Fibroblast of skin of right quadriceps (primary cell): ENCODE results near the gene OR6C65.
"Not testable (repeated sequence)": the region's sequence is repeated elsewhere in the genome, so short reads cannot be mapped to it uniquely, and the experiment has no call there.

Experiments used
- DNase-seq: peaks from one replicate; pipeline ENCODE4 v3.0.0-alpha.2; 2013

OR6C65 gene

GRCh38 chr12:55400229-55400628 lies at the start of gene OR6C65:
OR6C65 (plus strand) TSS chr12:55400529; CDS start chr12:55400529, 0 bp downstream.
- no peak for DNase-seq

DNA sequence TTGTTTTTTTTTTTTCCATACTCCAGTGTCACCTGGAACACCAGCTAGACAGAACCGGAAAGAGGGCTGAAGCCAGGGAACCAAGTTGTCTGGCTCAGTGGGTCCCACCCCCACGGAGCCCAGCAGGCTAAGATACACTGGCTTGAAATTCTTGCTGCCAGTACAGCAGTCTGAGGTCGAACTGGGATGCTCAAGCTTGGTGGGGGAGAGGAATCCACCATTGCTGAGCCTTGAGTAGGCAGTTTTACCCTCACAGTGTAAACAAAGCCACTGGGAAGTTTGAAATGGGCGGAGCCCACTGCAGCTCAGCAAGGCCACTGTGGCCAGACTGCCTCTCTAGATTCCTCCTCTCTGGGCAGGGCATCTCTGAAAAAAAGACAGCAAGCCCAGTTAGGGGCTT lies 45.0 kb upstream of the OR6C65 start:
- not testable (repeated sequence) for DNase-seq

GRCh38 chr12:55362675-55363074 lies 37.7 kb upstream of the OR6C65 start, which contains the start of gene OR6C75:
OR6C75 (plus strand) TSS chr12:55362975; CDS start chr12:55365111, 2,136 bp downstream.
- no peak for DNase-seq

- no peak for DNase-seq
Measured at GRCh38 chr12:55365086-55365485, 35.2 kb upstream of the OR6C65 start.

DNA sequence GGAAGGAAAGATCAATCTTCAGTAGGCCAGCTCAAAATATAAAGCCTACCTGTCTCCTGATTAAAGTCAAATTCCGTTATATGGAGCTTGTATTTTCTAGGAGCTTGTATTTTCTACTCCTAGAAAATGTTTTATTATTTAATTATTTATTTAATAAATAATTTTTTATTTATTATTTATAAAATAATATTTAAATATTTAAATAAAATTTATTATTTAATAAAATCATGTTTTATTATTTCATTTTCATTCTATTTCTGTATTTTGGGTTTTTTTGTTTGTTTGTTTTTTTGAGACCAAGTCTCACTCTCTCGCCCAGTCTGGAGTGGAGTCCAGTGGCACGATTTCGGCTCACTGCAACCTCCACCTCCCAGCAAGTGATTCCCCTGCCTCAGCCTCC lies 27.8 kb upstream of the OR6C65 start:
- no peak for DNase-seq

- no peak for DNase-seq
Measured at GRCh38 chr12:55385891-55386290, 14.4 kb upstream of the OR6C65 start.

DNA sequence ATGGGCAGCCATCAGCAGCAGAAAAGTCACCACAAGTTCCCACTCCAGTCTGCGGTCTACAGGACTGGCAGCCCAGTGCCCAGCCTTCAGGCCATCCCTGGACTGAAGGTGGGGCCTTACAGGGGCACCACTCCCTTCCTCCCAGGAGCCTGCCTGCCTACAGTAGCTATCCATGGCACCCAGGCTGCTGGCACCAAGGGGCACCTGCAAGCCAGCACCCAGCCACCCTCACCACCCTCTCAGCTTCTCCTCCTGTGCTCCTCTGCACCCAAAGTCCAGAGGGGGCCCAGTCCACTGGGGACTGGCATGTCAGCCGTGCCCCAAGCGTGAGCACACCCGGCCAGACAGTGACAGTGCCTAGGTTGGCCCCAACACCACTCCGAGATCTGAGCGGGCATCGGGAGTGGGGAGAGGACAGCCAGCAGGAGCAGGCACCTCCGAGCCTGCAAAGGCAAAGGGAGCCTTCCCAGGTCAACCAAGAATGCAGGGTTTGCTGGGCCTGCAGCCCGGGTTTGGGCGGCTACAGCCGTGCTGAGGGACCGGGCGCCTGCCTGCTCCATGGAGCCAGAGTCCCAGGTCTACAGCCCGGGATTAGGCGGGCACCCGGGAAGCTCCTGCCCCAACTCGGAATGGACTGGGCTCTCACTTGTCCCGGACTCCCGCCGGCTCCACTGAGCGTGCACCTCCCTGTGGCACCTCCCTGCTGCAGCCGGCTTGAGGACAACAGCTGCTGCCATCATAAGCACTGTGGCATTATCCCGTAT lies 8.1 kb upstream of the OR6C65 start:
- DNase-seq: no peak

DNA sequence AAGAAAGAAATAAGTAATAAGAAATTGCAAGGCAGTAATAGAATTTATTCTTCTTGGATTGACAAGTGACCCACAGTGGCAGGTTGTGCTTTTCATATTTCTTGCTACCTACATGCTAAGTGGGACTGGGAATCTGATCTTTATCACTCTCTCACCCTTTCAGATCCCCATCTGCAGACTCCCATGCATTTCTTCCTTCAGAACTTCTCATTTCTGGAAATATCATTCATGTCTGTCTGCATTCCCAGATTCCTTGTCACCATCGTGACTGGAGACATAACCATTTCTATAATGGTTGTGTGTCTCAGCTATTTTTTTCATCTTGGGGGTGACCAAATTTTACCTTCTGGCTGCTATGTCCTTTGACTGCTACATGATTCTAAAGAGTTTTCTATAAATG lies 4.0 kb upstream of the OR6C65 start:
- no peak for DNase-seq

GRCh38 chr12:55407866-55408265 lies 7.5 kb downstream of the OR6C65 start:
- no peak for DNase-seq

DNA sequence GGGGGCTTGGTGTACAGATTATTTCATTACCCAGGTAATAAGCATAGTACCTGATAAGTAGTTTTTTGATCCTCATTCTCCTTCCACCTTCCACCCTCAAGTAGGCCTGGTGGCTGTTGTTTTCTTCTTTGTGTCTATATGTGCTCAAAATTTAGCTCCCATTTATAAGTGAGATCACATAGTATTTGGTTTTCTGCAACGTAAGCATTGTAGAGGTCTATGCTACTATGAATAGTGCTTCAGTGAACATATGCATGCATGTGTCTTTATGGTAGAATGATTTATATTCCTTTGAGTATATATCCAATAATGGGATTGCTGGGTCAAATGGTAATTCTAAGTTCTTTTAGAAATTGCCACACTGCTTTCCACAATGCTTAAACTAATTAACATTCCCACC lies 8.8 kb downstream of the OR6C65 start:
- not testable (repeated sequence) for DNase-seq

DNA sequence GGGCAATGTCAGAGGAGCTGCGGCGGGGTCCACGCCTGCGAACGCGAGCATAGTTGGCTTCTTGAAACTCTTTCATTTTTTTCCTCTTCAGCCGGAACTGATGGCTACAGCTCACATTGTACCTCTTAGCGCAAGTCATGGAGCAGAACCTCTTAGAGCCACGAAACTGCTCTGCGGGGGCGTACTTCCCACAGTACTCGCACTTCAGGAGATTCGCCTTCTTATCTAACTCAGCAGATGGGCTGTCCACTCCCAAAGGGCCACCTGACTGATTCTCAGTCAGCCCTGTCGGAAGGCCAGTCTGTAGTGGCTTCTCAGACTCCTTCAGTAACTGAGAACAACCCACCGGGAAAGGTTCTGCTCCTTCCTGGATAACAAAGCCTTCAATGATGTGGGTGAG lies 11.8 kb downstream of the OR6C65 start:
- DNase-seq: not testable (repeated sequence)

GRCh38 chr12:55413498-55414388 lies 13.4 kb downstream of the OR6C65 start:
- DNase-seq: not testable (repeated sequence)

- not testable (repeated sequence) for DNase-seq
Measured at GRCh38 chr12:55414396-55414823, 14.1 kb downstream of the OR6C65 start.

DNA sequence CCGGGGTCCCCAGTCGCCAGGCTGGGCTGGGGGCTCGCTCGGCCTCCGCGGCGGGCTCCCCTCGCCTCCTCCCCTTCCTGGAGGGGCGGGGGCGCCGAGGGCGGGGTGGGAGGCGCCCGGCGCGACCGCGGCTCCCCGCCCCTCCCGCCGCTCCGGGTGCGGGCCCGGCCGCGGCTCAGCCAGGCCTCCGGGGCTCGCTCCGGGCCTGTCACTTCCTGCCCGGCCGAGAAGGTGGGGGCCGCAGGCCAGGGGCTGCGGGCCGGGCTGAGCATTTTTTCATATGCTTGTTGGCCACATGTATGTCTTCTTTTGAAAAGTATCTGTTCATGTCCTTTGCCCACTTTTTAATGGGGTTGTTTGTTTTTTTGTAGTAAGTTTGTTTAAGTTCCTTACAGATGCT lies 14.6 kb downstream of the OR6C65 start:
- DNase-seq: not testable (repeated sequence)

- DNase-seq: no peak
Measured at GRCh38 chr12:55416961-55417360, 16.6 kb downstream of the OR6C65 start.

GRCh38 chr12:55420307-55420962 lies 20.1 kb downstream of the OR6C65 start:
- no peak for DNase-seq

GRCh38 chr12:55425954-55426353 lies 25.6 kb downstream of the OR6C65 start, which contains the start of gene OR6C76:
OR6C76 (plus strand) TSS chr12:55426254; CDS start chr12:55426254, 0 bp downstream.
- DNase-seq: no peak

GRCh38 chr12:55428331-55429243 lies 28.3 kb downstream of the OR6C65 start:
- no peak for DNase-seq

- not testable (repeated sequence) for DNase-seq
Measured at GRCh38 chr12:55441233-55441632, 40.9 kb downstream of the OR6C65 start.

- DNase-seq: no peak
Measured at GRCh38 chr12:55443776-55444175, 43.4 kb downstream of the OR6C65 start, which contains the start of gene OR6C2. OR6C2 (plus strand) TSS chr12:55444076; CDS start chr12:55452214, 8,138 bp downstream.

DNA sequence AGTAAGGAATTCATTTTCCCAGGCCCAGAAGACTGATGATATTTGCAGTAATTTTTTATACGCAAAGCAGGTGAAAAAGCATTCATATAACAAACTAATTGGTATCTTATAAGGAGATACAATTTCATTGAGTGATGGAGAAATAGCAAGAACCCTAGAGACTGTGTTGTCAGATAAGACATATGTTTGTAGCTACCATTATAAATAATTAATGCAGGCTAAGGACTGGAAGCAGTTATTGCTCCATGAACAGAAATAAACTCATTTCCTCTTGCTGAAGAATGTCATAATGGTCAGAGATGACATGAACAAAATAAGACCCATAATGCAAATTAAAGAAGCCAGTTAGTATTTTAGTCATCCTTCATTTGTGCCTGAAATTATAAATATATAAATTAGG lies 45.0 kb downstream of the OR6C65 start:
- DNase-seq: no peak

DNA sequence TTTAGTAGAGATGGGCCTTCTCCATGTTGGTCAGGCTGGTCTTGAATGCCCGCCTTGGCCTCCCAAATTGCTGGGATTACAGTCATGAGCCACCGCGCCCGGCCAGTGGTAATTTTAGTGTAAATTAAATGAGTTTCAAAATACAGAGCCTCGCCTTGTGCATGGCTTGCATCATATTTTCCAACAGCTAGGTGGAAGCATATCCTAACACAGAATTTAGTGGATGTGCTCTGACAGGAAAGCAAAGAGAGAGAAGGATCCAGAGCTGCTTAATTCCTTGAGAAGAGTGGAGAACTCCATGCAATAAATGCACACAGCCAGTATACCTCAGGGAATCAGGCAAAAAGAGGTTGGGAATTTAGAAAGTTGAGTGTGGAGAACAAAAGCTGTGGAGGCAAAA lies 46.0 kb downstream of the OR6C65 start:
- no peak for DNase-seq
